NCI-H748 treated with DMSO at 0.1 percent for 48 hours (cell line): ENCODE results near the gene FOXC1.
A peak's percentile ranks its signal among the peaks of the same experiment; 100 is the strongest.

Experiments
- DNase-seq: peaks from one replicate; lab custom pipeline; 2025; lab: John Stamatoyannopoulos, UW

The FOXC1 gene

GRCh38 chr6:1609648-1610496 is at the start of gene FOXC1:
FOXC1 (plus strand) TSS chr6:1609915; CDS start chr6:1610446, 531 bp downstream.
- DNase-seq = peak; percentile 73

GRCh38 chr6:1560281-1561058 is 49.2 kb upstream of the FOXC1 start:
- no peak for DNase-seq

DNA sequence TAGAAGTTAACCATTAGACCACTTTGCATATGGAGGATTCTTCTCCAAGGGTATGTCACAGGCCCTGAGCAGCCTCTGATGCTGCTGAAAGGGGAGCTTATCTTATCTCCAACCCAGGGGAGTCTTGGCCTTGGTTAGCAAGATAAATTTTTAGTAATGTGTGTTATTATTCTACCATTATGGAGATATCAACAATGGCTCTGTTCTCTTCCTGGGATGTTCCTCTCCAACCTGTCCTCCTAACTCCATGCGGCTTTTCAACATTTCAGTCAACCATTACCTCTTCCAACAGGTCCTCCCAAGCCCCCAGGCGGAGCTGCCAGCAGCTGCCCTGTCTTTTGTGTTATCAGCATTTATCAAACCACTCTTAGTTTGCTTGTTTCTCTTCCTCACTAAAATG is 48.4 kb upstream of the FOXC1 start:
- no peak for DNase-seq

- no peak for DNase-seq
These were observed 47.4 kb upstream of the FOXC1 start for GRCh38 chr6:1562171-1562955.

DNA sequence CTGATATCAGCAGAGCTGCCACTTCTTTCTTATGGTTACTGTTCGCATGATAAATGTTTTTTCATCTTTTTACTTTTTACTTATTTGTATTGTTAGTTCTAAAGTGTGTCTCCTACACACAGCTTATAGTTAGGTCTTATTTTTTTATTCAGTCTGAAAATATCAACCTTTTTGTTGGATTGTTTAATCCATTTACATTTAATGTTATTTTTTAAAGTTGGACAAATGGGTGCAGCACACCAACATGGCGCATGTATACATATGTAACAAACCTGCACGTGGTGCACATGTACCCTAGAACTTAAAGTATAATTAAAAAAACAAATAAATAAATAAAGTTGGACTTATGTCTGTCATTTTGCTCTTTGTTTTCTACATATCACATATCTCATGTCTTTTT is 40.3 kb upstream of the FOXC1 start:
- DNase-seq = no peak

GRCh38 chr6:1570848-1571247 is 38.9 kb upstream of the FOXC1 start:
- no peak for DNase-seq

GRCh38 chr6:1572892-1573291 is 36.8 kb upstream of the FOXC1 start:
- DNase-seq = no peak

- DNase-seq = no peak
These were observed 35.5 kb upstream of the FOXC1 start for GRCh38 chr6:1574083-1574761.

- DNase-seq = no peak
These were observed 34.9 kb upstream of the FOXC1 start for GRCh38 chr6:1574890-1575209.

DNA sequence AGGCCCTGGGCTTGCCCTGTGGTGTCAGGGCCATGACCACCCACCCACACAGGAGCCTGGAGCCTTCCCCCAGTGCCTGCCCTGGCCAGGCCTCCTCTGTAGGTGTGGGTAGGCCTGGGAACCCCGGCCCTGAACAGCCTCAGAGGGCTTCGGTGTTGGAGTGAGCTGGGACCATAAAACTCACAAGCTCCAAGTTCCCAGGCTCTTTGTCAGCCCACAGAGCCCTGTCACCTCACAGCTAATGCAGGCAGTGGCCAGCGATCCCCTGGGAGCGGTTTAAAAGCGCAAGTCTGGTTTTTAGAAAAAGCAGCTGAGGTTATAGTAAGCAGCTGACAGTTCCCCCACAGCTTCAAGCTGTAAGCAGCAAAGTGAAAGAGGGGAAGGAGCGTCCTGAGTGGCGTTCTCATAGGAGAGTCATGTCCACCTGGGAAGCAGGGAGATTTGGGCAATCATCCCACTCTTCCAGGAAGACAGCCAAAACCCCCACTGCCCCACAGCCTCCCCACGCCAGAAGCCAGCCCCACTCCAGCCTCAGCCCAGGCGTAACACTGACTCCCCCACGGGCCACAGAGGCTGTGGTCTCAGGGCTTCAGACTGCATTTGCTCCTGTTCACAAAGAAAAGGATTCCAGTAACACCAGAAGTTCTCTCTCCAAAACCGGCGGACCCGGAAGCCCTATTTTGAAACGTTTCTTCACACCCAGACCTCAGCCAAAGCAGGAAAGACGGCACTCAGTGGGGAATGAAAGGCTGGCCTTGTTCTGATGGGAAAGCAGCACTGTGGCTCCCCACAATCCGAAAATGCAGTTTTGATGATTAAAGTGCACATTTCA is 34.3 kb upstream of the FOXC1 start:
- no peak for DNase-seq

- no peak for DNase-seq
These were observed 33.5 kb upstream of the FOXC1 start for GRCh38 chr6:1576166-1576565.

DNA sequence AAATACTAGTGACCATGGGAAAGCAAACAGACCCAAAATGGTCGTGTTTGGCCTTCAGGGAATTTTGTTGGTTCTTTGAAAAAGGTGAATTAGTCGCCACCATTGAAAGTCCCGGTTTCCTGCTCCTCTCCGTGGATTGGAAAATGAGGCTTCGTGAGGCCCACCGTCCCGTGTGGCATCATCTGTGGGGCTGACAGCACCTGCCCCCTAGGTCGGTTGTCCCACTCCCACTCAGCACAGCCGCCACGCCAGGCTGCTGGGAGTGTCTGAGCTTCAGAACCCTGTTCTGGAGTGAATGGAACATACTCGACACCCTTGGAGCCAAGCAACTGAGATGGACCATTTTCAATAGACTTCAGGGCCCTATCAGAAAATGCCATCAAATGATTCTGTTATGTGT is 33.0 kb upstream of the FOXC1 start:
- DNase-seq = no peak

GRCh38 chr6:1577146-1577680 is 32.5 kb upstream of the FOXC1 start:
- DNase-seq = no peak

- DNase-seq = no peak
These were observed 31.6 kb upstream of the FOXC1 start for GRCh38 chr6:1577896-1578745.

GRCh38 chr6:1579096-1579495 is 30.6 kb upstream of the FOXC1 start:
- no peak for DNase-seq

GRCh38 chr6:1580109-1580508 is 29.6 kb upstream of the FOXC1 start:
- DNase-seq = no peak

- no peak for DNase-seq
These were observed 29.1 kb upstream of the FOXC1 start for GRCh38 chr6:1580585-1580984.

DNA sequence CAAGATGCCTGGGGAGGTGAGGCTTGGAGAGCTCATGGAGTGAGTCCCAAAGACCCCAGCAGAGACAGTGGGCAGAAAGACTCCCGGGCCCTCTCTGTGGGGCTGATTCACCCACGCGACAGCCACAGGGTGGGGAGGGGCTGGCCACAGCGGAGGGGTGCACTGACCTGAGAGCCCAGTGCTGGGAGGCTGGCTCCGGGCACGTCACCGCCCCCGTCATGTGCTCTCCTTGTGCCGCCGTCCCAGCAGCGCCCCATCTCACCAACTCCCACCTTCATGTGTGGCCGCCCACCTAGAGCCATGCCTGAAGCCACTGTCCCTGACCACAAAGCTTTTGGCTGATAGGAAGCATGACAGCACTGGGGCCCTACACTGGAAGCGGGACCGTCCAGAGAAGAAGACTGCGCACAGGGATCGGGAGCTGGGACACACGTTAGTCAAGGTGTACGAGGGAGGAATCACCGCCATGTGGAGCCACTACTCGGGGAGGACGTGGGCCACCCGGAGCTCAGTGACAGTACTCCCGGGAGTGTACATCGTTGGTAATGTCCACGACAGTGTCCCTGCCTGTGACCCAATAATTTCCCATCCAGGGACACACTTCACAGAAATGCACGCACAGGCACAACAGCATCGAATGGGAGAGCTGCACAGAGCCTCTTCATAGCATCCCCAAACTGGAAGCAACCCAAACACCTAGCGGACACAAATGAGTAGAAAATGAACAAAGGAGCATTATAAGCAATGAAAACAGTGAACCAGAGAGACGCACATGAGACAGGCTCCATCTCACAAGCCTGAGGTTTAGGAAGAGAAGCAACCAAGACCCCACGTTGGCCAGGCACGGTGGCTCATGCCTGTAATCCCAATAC is 28.4 kb upstream of the FOXC1 start:
- DNase-seq = no peak

DNA sequence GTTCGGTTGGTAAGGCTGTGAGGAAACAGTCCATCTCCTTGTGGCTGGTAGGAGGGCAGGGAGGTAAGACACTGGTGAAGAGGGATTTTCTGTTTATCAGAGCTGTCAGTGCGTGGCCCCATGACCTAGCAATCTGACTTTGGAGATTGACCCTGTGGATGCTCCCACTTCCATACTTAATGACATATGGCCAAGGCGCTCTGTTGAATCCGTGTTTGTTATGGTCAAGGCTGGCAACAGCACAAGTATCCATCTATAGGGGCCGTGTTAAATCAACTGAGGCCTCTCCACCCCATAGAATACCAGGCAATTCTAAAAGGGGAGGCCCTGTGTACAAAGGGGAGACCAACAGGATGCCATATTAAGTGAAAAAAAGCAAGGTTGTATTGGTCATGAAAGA is 25.6 kb upstream of the FOXC1 start:
- no peak for DNase-seq
